Skeletal muscle tissue (tissue), 4 donors: ENCODE measurements around the gene RASA3. TPM values are rescaled to one million over a fixed set of nuclear protein-coding genes. Genes with fewer than 3 reads are reported as not detected.

Source experiments
- H3K27ac ChIP-seq: one replicate; pipeline ENCODE4 v1.7.0; 2013; ENCODE audit warnings: mild to moderate bottlenecking, low read depth, low read length, inconsistent platforms
- H3K27me3 ChIP-seq, 3 donors: one replicate each; pipeline ENCODE4 v1.7.0; 2013; ENCODE audit warnings: low read length in 3 of 3; ENCODE audit not compliant: control insufficient read depth in 3 of 3, insufficient read depth in 3 of 3
- H3K36me3 ChIP-seq, 3 donors: one replicate each; pipeline ENCODE4 v1.7.0; 2013; ENCODE audit warnings: low read length in 3 of 3; ENCODE audit not compliant: control insufficient read depth in 3 of 3, insufficient read depth in 3 of 3
- H3K4me1 ChIP-seq, 3 donors: one replicate each; pipeline ENCODE4 v1.7.0; 2013; ENCODE audit warnings: low read length in 3 of 3, mild to moderate bottlenecking in 3 of 3; ENCODE audit not compliant: control insufficient read depth in 3 of 3, insufficient read depth in 3 of 3
- H3K4me3 ChIP-seq, 3 donors: one replicate each; pipeline ENCODE4 v1.7.0; 2013; ENCODE audit warnings: low read length in 3 of 3
- H3K9ac ChIP-seq, 3 donors: one replicate each; pipeline ENCODE4 v1.7.0; 2013; ENCODE audit warnings: low read length in 3 of 3, mild to moderate bottlenecking in 3 of 3, moderate library complexity in 2 of 3, low read depth in 1 of 3
- H3K9me3 ChIP-seq, 3 donors: one replicate each; pipeline ENCODE4 v1.7.0; 2013; ENCODE audit warnings: low read length in 3 of 3; ENCODE audit not compliant: control insufficient read depth in 3 of 3
- total RNA-seq: library from RNA; depleted of rRNA; stranded (reverse); fragments of >200 nt; gene quantifications from one replicate; pipeline ENCODE4 v1.2.3, GENCODE V29; 2014
- donor health status: Osteomylitis.

Gene RASA3
- total RNA-seq, 1 donor from 2014 or later = 14.1 TPM

DNA sequence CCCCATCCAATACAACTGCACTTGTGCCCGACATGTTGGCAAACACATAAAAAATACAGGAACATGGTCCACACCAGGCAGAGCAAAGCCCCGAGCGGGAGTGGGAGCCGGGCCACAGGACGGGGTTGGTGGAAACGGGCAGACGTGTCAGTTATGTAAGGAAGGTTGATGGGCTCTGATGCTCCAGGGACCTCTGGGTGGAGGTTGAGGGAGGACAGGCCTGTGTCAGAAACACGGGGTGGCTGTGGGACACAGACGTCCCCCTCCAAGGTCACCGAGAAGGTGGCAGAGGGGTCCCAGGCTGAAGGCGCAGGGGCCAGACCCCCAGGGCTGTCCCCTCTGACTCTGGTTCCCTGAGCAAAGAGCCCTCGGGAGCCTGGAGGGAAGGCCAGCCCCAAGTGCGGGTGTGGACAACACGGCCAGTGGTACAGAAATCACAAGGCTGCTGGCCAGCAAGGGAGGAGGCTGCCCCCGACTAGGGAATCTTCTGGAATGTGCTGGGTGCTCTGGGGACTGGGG is 127.2 kb downstream of the RASA3 start:
- Histone ChIP-seq H3K9me3 (no peaks in the 10 kb centered on the region), H3K4me3 (no peak overlapping the region), H3K27me3 (no peaks in the 10 kb centered on the region), H3K36me3 (peaks cover 18 to 24% (median 20%) of the 10 kb centered on the region in 3 donors), H3K9ac (no peak overlapping the region), H3K27ac (no peak overlapping the region), H3K4me1 (no peaks in the 10 kb centered on the region)

DNA sequence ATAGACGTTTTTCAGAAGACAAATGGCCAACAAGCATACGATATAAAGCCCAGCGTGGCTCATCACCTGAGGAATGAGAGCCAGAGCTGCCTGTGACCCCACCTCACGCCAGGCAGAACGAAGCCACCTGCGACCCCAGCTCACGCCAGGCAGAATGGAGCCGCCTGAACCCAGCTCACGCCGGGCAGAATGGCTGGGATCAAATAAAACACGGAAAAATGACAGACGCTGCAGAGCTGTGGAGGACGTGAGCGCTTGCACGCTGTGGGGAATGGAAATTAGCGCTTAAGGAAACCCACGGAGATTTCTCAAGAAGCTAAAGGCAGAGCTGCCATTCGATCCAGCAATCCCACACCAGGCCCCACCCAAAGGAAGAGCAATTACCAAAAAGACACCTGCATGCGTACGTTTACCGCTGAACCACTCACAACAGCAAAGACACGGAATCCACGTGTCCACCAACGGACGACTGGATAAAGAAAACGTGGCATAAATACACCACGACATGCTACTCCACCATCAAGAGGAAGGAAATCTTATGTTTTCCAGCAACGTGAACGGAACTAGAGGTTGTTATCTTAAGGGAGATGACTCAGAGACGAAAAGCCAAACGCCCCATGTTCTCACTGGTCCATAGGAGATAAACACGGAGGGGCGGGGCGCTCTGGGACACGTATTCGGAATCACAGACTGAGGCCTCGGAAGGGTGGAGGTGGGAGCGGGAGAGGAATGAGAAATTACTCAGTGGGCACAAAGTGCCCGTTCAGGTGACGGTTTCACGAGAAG is 127.8 kb downstream of the RASA3 start:
- Histone ChIP-seq H3K27ac (no peak overlapping the region), H3K9me3 (no peaks in the 10 kb centered on the region), H3K9ac (no peak overlapping the region), H3K4me3 (no peak overlapping the region), H3K36me3 (peaks cover 12 to 17% (median 15%) of the 10 kb centered on the region in 3 donors), H3K27me3 (no peaks in the 10 kb centered on the region), H3K4me1 (no peaks in the 10 kb centered on the region)

DNA sequence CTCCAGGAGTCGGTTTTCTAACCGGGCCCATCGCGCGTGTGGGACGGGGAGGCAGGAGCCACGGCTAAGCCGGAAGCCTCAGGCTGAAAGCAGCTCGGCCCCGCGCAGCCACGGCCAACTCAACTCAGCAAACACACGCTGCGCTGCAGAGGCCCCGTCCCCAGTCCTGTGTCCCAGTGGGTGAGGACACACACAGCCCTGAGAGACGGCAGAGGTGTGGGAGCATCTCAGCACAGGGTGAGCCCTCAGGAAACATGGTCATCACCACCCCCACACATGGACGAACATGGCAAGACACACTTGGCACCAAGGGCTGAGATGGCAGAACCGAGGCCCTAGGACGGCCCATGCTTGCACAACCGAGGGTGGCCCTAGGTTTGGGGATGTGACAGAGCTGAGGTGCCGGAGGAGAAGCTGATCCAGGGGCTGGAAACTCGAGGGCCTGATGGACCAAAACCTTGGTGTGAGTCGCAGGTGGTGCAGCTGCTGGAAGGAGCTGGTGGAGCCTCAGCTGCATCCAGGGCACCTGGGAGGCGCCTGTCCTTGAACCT is 129.6 kb downstream of the RASA3 start:
- H3K4me3 ChIP-seq = no peak overlapping the region
- peaks cover 8 to 20% (median 12%) of the 10 kb centered on the region in 3 donors for H3K36me3 ChIP-seq
- H3K9ac ChIP-seq = no peak overlapping the region
- no peaks in the 10 kb centered on the region for H3K27me3 ChIP-seq
- no peak overlapping the region for H3K27ac ChIP-seq
- no peaks in the 10 kb centered on the region for H3K9me3 ChIP-seq
- H3K4me1 ChIP-seq = peaks cover 4 to 10% (median 9%) of the 10 kb centered on the region in 3 donors

DNA sequence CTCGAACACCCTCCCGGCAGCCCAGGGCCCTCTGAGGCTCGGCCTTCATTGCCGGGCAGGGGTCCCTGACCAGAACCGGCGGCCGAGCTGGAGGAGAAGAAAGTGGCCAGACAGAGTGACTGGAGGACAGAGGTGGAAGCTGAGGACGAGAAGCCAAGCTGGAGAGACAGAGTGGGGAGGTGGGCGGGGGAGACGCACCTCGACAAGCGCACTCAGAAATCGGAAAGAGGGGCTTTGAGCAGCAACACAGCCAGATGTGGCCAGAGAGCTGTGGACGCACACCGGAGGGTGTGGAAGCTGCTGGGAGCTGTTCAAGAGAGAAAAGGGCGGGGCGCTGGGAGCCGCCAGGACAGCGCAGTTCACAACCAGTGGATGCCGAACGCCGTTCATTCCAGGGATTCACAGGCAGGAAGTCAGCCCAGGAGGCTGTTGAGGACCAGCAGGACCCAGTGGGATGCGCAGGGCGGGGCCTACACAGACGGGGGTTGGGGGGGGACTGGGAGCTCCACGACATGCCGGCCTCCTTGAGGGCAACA is 130.3 kb downstream of the RASA3 start:
- Histone ChIP-seq H3K27me3 (no peaks in the 10 kb centered on the region), H3K9me3 (no peaks in the 10 kb centered on the region), H3K4me3 (no peak overlapping the region), H3K9ac (no peak overlapping the region), H3K36me3 (peaks cover 8 to 21% (median 12%) of the 10 kb centered on the region in 3 donors), H3K4me1 (peaks cover 4 to 12% (median 11%) of the 10 kb centered on the region in 3 donors), H3K27ac (no peak overlapping the region)

DNA sequence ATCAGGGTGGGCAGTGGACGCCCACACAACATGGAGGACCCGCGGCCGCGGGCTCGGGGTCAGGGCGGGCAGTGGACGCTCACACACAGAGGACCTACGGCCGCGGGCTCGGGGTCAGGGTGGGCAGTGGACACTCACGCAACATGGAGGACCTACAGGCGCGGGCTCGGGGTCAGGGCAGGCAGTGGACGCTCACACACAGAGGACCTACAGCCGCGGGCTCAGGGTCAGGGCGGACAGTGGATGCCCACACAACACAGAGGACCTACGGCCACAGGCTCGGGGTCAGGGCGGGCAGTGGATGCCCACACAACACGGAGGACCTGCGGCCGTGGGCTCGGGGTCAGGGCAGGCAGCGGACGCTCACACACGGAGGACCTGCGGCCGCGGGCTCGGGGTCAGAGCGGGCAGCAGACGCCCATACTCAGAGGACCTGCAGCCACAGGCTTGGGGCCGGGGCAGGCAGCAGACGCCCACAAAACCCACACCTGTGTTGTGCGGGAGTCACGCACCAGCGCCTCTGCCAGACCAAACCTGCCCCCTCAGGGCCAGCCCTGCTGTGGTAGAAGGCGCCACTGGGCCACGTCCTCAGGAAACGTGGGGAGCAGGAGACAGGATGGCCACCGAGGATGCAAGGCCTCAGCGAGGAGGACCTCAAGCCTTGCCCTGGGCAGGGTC is 131.0 kb downstream of the RASA3 start:
- Histone ChIP-seq H3K36me3 (peaks cover 12 to 26% (median 15%) of the 10 kb centered on the region in 3 donors), H3K27me3 (no peaks in the 10 kb centered on the region), H3K4me3 (no peak overlapping the region), H3K9me3 (no peaks in the 10 kb centered on the region), H3K9ac (no peak overlapping the region), H3K27ac (no peak overlapping the region), H3K4me1 (peaks cover 4 to 12% (median 11%) of the 10 kb centered on the region in 3 donors)

DNA sequence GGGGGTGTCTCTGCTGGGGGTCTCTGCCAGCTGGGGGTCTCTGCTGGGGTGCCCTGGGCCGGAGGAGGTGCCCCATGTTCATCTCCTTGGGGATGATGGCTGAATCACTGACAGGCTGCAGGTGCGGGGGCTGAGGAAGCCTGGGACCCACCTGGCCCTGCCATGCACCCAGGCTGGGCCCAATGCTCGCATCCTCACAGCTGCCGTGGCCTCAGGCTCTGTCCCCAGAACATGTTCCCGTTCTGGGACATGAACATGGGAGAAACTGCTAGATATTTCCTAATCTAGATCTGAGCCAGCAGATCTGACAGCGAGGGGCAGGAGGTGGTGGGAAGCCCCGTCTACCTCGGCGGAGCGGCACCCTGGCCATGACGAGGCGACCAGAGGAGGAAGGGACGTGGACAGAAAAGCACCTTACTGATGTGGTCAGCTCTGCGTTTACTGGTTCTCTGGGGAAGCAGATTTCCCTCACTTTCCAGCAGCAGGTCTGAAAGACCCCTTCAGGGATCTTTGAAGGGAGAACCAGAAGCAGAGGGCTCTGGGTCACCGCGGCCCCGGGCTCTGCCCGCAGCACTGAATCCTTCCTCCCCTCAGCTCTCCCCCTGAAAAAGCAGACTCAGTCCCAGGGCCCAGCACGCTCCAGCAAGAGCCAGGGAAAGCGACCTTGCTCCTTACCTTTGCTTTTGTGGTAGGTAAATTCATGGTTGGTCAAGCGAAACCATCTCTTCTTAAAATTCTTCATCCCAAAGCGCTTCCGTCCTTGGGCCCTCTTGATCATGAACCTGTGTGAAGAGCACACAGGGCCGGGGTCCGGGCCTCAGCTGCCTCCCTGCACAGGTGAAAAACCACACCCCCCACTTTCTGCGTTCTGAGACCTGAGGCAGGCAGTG is 132.0 kb downstream of the RASA3 start:
- Histone ChIP-seq H3K27ac (no peak overlapping the region), H3K9ac (no peak overlapping the region), H3K27me3 (no peaks in the 10 kb centered on the region), H3K9me3 (no peaks in the 10 kb centered on the region), H3K36me3 (peaks cover 16 to 31% (median 20%) of the 10 kb centered on the region in 3 donors), H3K4me1 (peaks cover 4 to 12% (median 11%) of the 10 kb centered on the region in 3 donors), H3K4me3 (no peak overlapping the region)

DNA sequence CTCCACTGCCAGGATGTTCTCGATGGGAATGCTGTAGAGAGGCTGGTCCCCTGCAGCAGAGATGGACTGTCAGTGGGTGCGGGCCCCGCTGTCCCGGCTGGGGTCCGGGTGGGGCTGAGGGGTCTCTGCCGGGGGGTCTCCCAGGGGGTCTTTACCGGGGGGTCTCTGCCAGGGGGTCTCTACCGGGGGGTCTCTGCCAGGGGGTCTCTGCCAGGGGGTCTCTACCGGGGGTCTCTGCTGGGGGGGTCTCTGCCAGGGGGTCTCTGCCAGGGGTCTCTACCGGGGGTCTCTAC is 132.9 kb downstream of the RASA3 start:
- no peak overlapping the region for H3K9ac ChIP-seq

DNA sequence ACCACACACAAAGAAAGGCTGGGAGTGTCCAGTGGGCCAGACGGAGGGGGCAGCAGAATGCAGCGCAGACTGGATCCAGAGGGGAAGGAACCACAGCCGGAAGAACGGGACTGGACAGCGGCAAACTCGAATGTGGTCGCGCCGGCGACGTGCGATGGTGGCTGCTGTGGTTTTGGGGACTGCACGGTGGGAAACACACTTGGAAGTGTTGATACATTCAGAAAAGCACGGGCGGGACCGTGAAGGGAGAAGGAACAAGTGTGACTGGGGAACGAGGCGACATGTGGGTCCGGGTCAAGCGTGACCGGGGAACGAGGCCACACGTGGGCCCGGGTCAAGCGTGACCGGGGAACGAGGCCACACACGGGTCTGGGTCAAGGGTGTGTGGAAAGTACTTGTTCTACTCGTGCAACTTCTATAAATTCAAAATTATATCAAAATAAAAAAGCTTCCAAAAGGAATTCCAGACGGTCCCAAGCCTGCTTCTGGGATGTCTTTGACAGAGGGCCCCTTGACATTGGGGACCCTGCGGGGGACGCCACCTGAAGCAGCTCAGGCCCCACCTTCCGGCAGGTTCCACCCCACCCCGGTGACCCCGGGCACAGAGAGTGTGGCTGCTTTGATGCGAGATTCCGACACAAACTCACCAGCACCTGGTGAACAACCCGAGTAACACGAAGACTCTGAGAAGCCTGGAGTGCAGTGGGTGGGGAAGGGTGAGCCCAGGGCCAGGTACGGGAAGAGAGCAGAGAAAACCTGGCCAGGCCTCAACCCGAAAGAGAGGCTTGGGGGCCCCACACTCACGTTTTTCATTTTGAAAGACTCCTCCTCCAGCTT is 133.4 kb downstream of the RASA3 start:
- Histone ChIP-seq H3K27ac (no peak overlapping the region), H3K27me3 (no peaks in the 10 kb centered on the region), H3K36me3 (peaks cover 20 to 37% (median 21%) of the 10 kb centered on the region in 3 donors), H3K9me3 (no peaks in the 10 kb centered on the region), H3K4me1 (peaks cover 7 to 12% (median 11%) of the 10 kb centered on the region in 3 donors), H3K4me3 (no peak overlapping the region), H3K9ac (no peak overlapping the region)

More for the DNA sequence above, 132.9 kb downstream of the RASA3 start:
- Histone ChIP-seq H3K4me1 (peaks cover 7 to 12% (median 11%) of the 10 kb centered on the region in 3 donors), H3K27me3 (no peaks in the 10 kb centered on the region), H3K9me3 (no peaks in the 10 kb centered on the region), H3K36me3 (peaks cover 20 to 37% (median 21%) of the 10 kb centered on the region in 3 donors), H3K27ac (no peak overlapping the region), H3K4me3 (no peak overlapping the region)
